A549 treated with Mapracorat at 1 μM for 4 hours (cell line): ENCODE measurements around the gene BDH2. TPM values are rescaled to one million over a fixed set of nuclear protein-coding genes. Genes with fewer than 3 reads are reported as not detected.

Experiments used
- total RNA-seq: library from RNA; stranded (reverse); fragments of 200-300 nt; extraction: Qiagen RNA extraction; gene quantifications from 5 replicates; pipeline ENCODE4 v1.2.3, GENCODE V29; 2022

BDH2 gene
- 8.6 to 9.7 TPM (median 9.3 TPM) in 5 replicates for total RNA-seq

DNA sequence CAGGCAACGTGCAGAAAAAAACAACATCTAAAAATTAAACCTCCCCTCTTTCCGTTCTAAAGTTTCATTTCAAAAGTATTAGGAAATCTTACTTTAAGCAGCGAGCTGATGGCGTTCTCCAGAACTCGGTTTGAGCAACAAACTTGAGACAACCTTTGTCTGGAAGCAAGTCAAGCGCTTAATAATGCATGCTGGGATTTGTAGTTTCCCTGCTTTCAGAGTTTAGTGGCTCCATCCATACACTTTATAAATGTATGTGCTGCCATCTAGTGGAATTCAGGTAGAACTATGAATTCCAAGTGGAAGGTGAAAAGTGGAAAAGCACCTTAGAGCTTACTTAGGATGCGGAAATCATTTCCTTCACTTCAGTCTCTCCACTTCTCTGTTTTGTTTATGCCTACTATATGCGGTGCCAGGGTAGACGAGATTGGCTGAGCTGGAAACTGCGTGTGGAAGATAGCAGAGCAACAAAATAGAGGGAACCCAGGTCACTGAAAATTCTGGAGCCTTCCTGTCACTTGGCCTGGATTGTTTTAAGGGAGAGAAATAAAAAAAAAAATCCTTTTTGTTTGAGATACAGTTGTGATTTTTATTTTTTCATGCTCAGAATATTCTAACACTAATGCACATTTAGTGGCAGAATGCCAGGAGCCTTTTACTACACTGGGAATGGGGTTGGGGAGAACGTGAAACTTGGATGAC lies at the start of gene BDH2:
BDH2 (minus strand) TSS at position 144 of the 702 bp plus-strand sequence. CDS start 3,580 bp downstream, outside the sequence.

DNA sequence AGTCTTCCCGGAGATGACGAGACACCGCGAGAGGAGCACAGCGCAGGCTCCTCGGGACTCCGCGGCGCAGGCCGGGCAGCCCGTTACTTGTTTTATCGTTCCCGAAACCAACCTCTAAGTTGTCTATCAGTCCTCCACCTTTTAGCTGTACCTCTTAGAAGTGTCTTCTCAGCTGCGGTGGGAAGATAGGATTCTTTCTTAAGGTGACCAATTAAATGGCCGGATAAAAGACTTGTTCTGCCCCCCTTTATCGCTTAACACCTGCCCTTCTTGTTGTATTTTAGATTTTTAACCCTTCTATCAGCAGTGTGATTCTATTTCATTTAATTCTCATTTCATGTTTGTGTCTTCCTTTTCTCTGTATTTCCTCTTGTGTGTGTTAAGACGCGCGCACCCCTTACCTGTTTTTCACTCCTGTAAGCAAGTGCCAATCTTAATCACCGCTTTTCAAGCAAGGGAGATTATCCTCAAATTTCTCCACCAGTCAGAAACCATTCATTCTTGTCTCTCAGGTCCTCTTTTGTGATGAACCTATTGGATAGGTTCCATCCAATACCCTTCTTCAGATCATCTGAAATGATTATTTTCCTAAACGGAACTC lies 22.8 kb downstream of the BDH2 start, which contains the start of gene SLC9B2:
SLC9B2 (minus strand) TSS at position 15 of the 601 bp plus-strand sequence. CDS start 9,211 bp downstream, outside the sequence.

Other genes starting within 250 kb of the BDH2 start
- gene CISD2, start 230.8 kb downstream of the BDH2 start, total RNA-seq = 36.3 to 41.3 TPM (median 38.7 TPM) in 5 replicates
- not detected in 5 replicates for gene SLC9B1, start 80.1 kb downstream of the BDH2 start, total RNA-seq
- gene SLC9B2, start 23.1 kb downstream of the BDH2 start, total RNA-seq = 7.1 to 8.1 TPM (median 7.6 TPM) in 5 replicates
- gene CENPE, start 98.5 kb upstream of the BDH2 start, total RNA-seq = 5.6 to 8.5 TPM (median 7.3 TPM) in 5 replicates